HepG2 (cell line): ENCODE measurements around the gene DYNLT2B. TPM values are rescaled to one million over a fixed set of nuclear protein-coding genes. Genes with fewer than 3 reads are reported as not detected.

ENCODE experiments used
- AGO2 ChIP-seq: fragments of 200-400 bp; formaldehyde crosslinking; optimal IDR thresholded peaks from 2 replicates; pipeline ENCODE3; 2017; ENCODE audit warnings: mild to moderate bottlenecking, low read depth, low read length, moderate library complexity
- CREM ChIP-seq, 2 experiments: sonication (generic) in 1 of 2; formaldehyde crosslinking in 1 of 2; IDR thresholded peaks; 2 replicates each; pipeline versions ENCODE4 v1.4.0 to v1.6.1; 2016 to 2020; ENCODE audit warnings: antibody characterized with exemption in 1 of 2, mild to moderate bottlenecking in 1 of 2, missing genetic modification reagents in 1 of 2
- LCORL ChIP-seq, 2 experiments: fragments of 450-650 bp in 1 of 2; sonication (generic) in 1 of 2; formaldehyde crosslinking in 1 of 2; IDR thresholded peaks; 2 replicates each; pipeline versions ENCODE4 v1.5.0 to v1.6.1; 2017 to 2020; ENCODE audit warnings: antibody characterized with exemption in 1 of 2, missing genetic modification reagents in 1 of 2
- MIER2 ChIP-seq: IDR thresholded peaks from 2 replicates; pipeline ENCODE4 v1.6.1; 2016; ENCODE audit warnings: missing biosample characterization, missing genetic modification reagents
- MIXL1 ChIP-seq: IDR thresholded peaks from 2 replicates; pipeline ENCODE4 v1.6.1; 2016
- MXD3 ChIP-seq: IDR thresholded peaks from 2 replicates; pipeline ENCODE4 v1.6.1; 2016; ENCODE audit warnings: mild to moderate bottlenecking, missing biosample characterization, missing genetic modification reagents
- NONO ChIP-seq, 2 experiments: fragments of 450-650 bp in 1 of 2; sonication (generic) in 1 of 2; formaldehyde crosslinking in 1 of 2; IDR thresholded peaks in 1 of 2; conservative IDR thresholded peaks in 1 of 2; 2 replicates each; pipeline versions ENCODE4 v1.6.1 to v1.8.0; 2017 to 2022; ENCODE audit warnings: mild to moderate bottlenecking in 1 of 2, missing genetic modification reagents in 1 of 2, moderate library complexity in 1 of 2
- SAFB2 ChIP-seq: sonication (generic); formaldehyde crosslinking; IDR thresholded peaks from 2 replicates; pipeline ENCODE4 v1.5.1; 2020; ENCODE audit warnings: missing genetic modification reagents, low read depth, mild to moderate bottlenecking, borderline replicate concordance
- THAP9 ChIP-seq: sonication (generic); formaldehyde crosslinking; IDR thresholded peaks from 2 replicates; pipeline ENCODE4; 2020; ENCODE audit warnings: missing genetic modification reagents, mild to moderate bottlenecking, borderline replicate concordance
- U2AF1 ChIP-seq: fragments of 200-400 bp; formaldehyde crosslinking; optimal IDR thresholded peaks from 2 replicates; pipeline ENCODE3; 2017; ENCODE audit warnings: mild to moderate bottlenecking, low read depth, low read length
- YEATS2 ChIP-seq: sonication (generic); formaldehyde crosslinking; IDR thresholded peaks from 2 replicates; pipeline ENCODE4 v1.4.0; 2020; ENCODE audit warnings: missing genetic modification reagents, borderline replicate concordance
- ZBTB14 ChIP-seq: sonication (generic); formaldehyde crosslinking; IDR thresholded peaks from 2 replicates; pipeline ENCODE4 v1.4.0; 2020; ENCODE audit warnings: missing genetic modification reagents
- ZNF180 ChIP-seq: sonication (generic); formaldehyde crosslinking; IDR thresholded peaks from 2 replicates; pipeline ENCODE4 v1.4.0; 2020; ENCODE audit warnings: low read depth, missing genetic modification reagents, borderline replicate concordance
- ZNF225 ChIP-seq: sonication (generic); formaldehyde crosslinking; IDR thresholded peaks from 2 replicates; pipeline ENCODE4 v1.4.0; 2020; ENCODE audit warnings: mild to moderate bottlenecking, missing genetic modification reagents
- ZNF569 ChIP-seq: sonication (generic); formaldehyde crosslinking; IDR thresholded peaks from 2 replicates; pipeline ENCODE4 v1.5.0; 2020; ENCODE audit warnings: mild to moderate bottlenecking, missing genetic modification reagents, moderate library complexity, borderline replicate concordance
- ZSCAN20 ChIP-seq: sonication (generic); formaldehyde crosslinking; IDR thresholded peaks from 2 replicates; pipeline ENCODE4 v1.4.0; 2020; ENCODE audit warnings: missing genetic modification reagents, mild to moderate bottlenecking, borderline replicate concordance
- polyA plus RNA-seq, 8 experiments: library from polyadenylated mRNA; depleted of rRNA in 3 of 8; stranded (reverse) in 7 of 8; unstranded in 1 of 8; fragments of >200 nt; fragmentation: Illumina TruSeq in 4 of 8; extraction: Trizol in 4 of 8; gene quantifications; 2 replicates each; pipeline versions ENCODE4 v1.2.1 to v1.2.3, GENCODE V29; 2011 to 2016; ENCODE audit warnings: low read depth in 4 of 8, missing spikeins in 1 of 8, mixed read lengths in 1 of 8; ENCODE audit not compliant: insufficient read depth in 1 of 8
- total RNA-seq, 5 experiments: library from RNA; depleted of rRNA; stranded (reverse); fragments of >200 nt; fragmentation: Illumina TruSeq; extraction: Trizol; gene quantifications; 2 replicates each; pipeline ENCODE4 v1.2.3, GENCODE V29; 2016; ENCODE audit warnings: low read depth in 1 of 5
- TF ChIP-seq, protein P1 (sequence below): sonication (generic); formaldehyde crosslinking; IDR thresholded peaks from 2 replicates; pipeline ENCODE4 v1.9.0; 2021; ENCODE audit warnings: missing genetic modification reagents, borderline replicate concordance
- TF ChIP-seq, protein P2 (sequence below): sonication (generic); formaldehyde crosslinking; IDR thresholded peaks from 2 replicates; pipeline ENCODE4 v1.4.0; 2020; ENCODE audit warnings: mild to moderate bottlenecking, missing genetic modification reagents

The DYNLT2B gene
- total and polyA plus RNA-seq, 2 of the 13 experiments (the other 11 are each of a cell fraction or from before 2014, with no cell fraction given) = 4.0 to 7.0 TPM

GRCh38 chr3:196317687-196318467, at the start of gene DYNLT2B (continued):
- TF ChIP-seq THAP9 (CRISPR knock-in tag) (no peak), MIXL1 (CRISPR knock-in tag) (0 out of 2 replicates have a peak, but pooled peaks have one; percentile 31), U2AF1 (no peak), LCORL (IDR thresholded peaks at IDR 0.05) (no peak), LCORL (CRISPR knock-in tag; IDR thresholded peaks at IDR 0.05) (no peak), YEATS2 (CRISPR knock-in tag) (no peak; the same call in 1 of the 2 replicates), AGO2 (peak; percentile 32), ZSCAN20 (CRISPR knock-in tag) (no peak), ZNF569 (CRISPR knock-in tag) (no peak), ZBTB14 (no peak), CREM (IDR thresholded peaks at IDR 0.05) (no peak), CREM (CRISPR knock-in tag; IDR thresholded peaks at IDR 0.05) (no peak), ZNF180 (CRISPR knock-in tag) (no peak), MXD3 (CRISPR knock-in tag) (peak; percentile 71; the same call in 1 of the 2 replicates), SAFB2 (CRISPR knock-in tag) (no peak), MIER2 (CRISPR knock-in tag) (no peak), NONO (IDR thresholded peaks at IDR 0.05) (no peak), NONO (CRISPR knock-in tag; conservative IDR thresholded peaks at IDR 0.05) (peak; percentile 84), ZNF225 (no peak)
- TF ChIP-seq, protein P1, sequence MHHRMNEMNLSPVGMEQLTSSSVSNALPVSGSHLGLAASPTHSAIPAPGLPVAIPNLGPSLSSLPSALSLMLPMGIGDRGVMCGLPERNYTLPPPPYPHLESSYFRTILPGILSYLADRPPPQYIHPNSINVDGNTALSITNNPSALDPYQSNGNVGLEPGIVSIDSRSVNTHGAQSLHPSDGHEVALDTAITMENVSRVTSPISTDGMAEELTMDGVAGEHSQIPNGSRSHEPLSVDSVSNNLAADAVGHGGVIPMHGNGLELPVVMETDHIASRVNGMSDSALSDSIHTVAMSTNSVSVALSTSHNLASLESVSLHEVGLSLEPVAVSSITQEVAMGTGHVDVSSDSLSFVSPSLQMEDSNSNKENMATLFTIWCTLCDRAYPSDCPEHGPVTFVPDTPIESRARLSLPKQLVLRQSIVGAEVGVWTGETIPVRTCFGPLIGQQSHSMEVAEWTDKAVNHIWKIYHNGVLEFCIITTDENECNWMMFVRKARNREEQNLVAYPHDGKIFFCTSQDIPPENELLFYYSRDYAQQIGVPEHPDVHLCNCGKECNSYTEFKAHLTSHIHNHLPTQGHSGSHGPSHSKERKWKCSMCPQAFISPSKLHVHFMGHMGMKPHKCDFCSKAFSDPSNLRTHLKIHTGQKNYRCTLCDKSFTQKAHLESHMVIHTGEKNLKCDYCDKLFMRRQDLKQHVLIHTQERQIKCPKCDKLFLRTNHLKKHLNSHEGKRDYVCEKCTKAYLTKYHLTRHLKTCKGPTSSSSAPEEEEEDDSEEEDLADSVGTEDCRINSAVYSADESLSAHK (CRISPR knock-in tag) = no peak
- TF ChIP-seq, protein P2, sequence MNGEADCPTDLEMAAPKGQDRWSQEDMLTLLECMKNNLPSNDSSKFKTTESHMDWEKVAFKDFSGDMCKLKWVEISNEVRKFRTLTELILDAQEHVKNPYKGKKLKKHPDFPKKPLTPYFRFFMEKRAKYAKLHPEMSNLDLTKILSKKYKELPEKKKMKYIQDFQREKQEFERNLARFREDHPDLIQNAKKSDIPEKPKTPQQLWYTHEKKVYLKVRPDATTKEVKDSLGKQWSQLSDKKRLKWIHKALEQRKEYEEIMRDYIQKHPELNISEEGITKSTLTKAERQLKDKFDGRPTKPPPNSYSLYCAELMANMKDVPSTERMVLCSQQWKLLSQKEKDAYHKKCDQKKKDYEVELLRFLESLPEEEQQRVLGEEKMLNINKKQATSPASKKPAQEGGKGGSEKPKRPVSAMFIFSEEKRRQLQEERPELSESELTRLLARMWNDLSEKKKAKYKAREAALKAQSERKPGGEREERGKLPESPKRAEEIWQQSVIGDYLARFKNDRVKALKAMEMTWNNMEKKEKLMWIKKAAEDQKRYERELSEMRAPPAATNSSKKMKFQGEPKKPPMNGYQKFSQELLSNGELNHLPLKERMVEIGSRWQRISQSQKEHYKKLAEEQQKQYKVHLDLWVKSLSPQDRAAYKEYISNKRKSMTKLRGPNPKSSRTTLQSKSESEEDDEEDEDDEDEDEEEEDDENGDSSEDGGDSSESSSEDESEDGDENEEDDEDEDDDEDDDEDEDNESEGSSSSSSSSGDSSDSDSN = peak; percentile 81
